Endothelial cell of umbilical vein (primary cell): ENCODE measurements around the gene ACTL8. TPM values are rescaled to one million over a fixed set of nuclear protein-coding genes. Genes with fewer than 3 reads are reported as not detected.

ENCODE experiments used
- BruUV-seq: library from RNA; stranded (reverse); fragments of 400-500 nt; replicated peaks from 2 replicates; lab custom pipeline; 2021; lab: Mats Ljungman, UMichigan
- CTCF ChIA-PET: fragments of 300-600, 350-600 bp; sonication (Branson Sonifier 250); formaldehyde crosslinking; loops from one replicate; lab custom pipeline; 2021; ENCODE audit warnings: antibody characterized with exemption, inconsistent platforms; lab: Charles Lee
- POLR2A ChIA-PET: fragments of 300-600, 350-600 bp; sonication (Branson Sonifier 250); formaldehyde crosslinking; loops from one replicate; lab custom pipeline; 2021; ENCODE audit warnings: antibody characterized with exemption, inconsistent platforms; lab: Charles Lee
- DNase-seq: peaks from one replicate; pipeline ENCODE4 v3.0.0-alpha.2; 2011; ENCODE audit warnings: low read depth, low spot score
- FAIRE-seq: peaks from 2 replicates; lab custom pipeline; 2011; peaks lifted over from hg19 to GRCh38; lab: Jason Lieb, UNC
- H2AFZ ChIP-seq: 2 replicates; pipeline ENCODE4 v1.6.0; 2012; ENCODE audit warnings: low read depth, low read length, control low read depth, inconsistent platforms
- H3K27ac ChIP-seq: 2 replicates; pipeline ENCODE4 v1.5.1; 2011; ENCODE audit warnings: low read depth, mild to moderate bottlenecking, control low read depth, low read length, moderate library complexity; ENCODE audit not compliant: insufficient read depth
- H3K27me3 ChIP-seq, 2 experiments: 2 replicates each; pipeline versions ENCODE4 v1.6.0 to v1.6.1; 2011; ENCODE audit warnings: low read length in 2 of 2, mixed read lengths in 1 of 2; ENCODE audit not compliant: control insufficient read depth in 2 of 2, insufficient read depth in 2 of 2
- H3K36me3 ChIP-seq, 2 experiments: 2 replicates in 1 of 2; 3 replicates in 1 of 2; pipeline ENCODE4 v1.5.1; 2011; ENCODE audit warnings: low read length in 2 of 2, mild to moderate bottlenecking in 1 of 2, moderate library complexity in 1 of 2; ENCODE audit not compliant: control insufficient read depth in 2 of 2, insufficient read depth in 2 of 2; ENCODE audit errors: extremely low read depth in 1 of 2
- H3K4me1 ChIP-seq: 3 replicates; pipeline ENCODE4 v1.5.1; 2011; ENCODE audit warnings: mild to moderate bottlenecking, low read length; ENCODE audit not compliant: control insufficient read depth, insufficient read depth; ENCODE audit errors: extremely low read depth
- H3K4me2 ChIP-seq: 2 replicates; pipeline ENCODE4 v1.6.1; 2011; ENCODE audit warnings: low read length, control low read depth, mixed read lengths; ENCODE audit not compliant: insufficient read depth
- H3K4me3 ChIP-seq, 3 experiments: fragments of 200-600 bp in 1 of 3; sonication (generic), shearing (Covaris generic) in 1 of 3; replicated peaks in 1 of 3; 2 replicates each; pipeline ENCODE4 v1.5.1; 2011 to 2016; ENCODE audit warnings: control low read depth in 3 of 3, low read length in 3 of 3, mild to moderate bottlenecking in 2 of 3, inconsistent platforms in 1 of 3, low read depth in 1 of 3, moderate library complexity in 1 of 3; ENCODE audit not compliant: insufficient read depth in 1 of 3
- H3K79me2 ChIP-seq: 2 replicates; pipeline ENCODE4 v1.6.0; 2012; ENCODE audit warnings: low read length, inconsistent platforms; ENCODE audit not compliant: control insufficient read depth, insufficient read depth
- H3K9ac ChIP-seq: replicated peaks from 2 replicates; pipeline ENCODE3; 2011; ENCODE audit warnings: low read length, control low read depth; ENCODE audit not compliant: insufficient read depth; ENCODE audit errors: extremely low read depth
- H3K9me1 ChIP-seq: replicated peaks from 3 replicates; pipeline ENCODE4 v1.6.0; 2011; ENCODE audit warnings: mild to moderate bottlenecking, low read length; ENCODE audit not compliant: control insufficient read depth, insufficient read depth; ENCODE audit errors: extremely low read depth
- H3K9me3 ChIP-seq: replicated peaks from 2 replicates; pipeline ENCODE4 v1.5.1; 2012; ENCODE audit warnings: low read length, inconsistent platforms; ENCODE audit not compliant: control insufficient read depth, insufficient read depth
- H4K20me1 ChIP-seq: replicated peaks from 2 replicates; pipeline ENCODE3; 2011; ENCODE audit warnings: mild to moderate bottlenecking, low read length; ENCODE audit not compliant: control insufficient read depth, insufficient read depth; ENCODE audit errors: extremely low read depth
- EZH2 ChIP-seq: IDR thresholded peaks from 2 replicates; pipeline ENCODE4 v1.6.1; 2012; ENCODE audit warnings: borderline replicate concordance, low read depth, mild to moderate bottlenecking, moderate library complexity, low read length, inconsistent platforms; ENCODE audit not compliant: severe bottlenecking
- FOS ChIP-seq: IDR thresholded peaks from 2 replicates; pipeline ENCODE4 v1.6.1; 2011; ENCODE audit warnings: mild to moderate bottlenecking, low read length, moderate library complexity, borderline replicate concordance; ENCODE audit not compliant: insufficient read depth
- GATA2 ChIP-seq: IDR thresholded peaks from 2 replicates; pipeline ENCODE4 v1.7.0; 2011; ENCODE audit warnings: low read depth, mild to moderate bottlenecking, moderate library complexity, mixed read lengths, low read length; ENCODE audit not compliant: insufficient read length, insufficient read depth
- JUN ChIP-seq: IDR thresholded peaks from 2 replicates; pipeline ENCODE4 v1.6.1; 2011; ENCODE audit warnings: borderline replicate concordance, low read depth; ENCODE audit not compliant: insufficient read length, insufficient read depth
- POLR2AphosphoS5 ChIP-seq: IDR thresholded peaks from 2 replicates; pipeline ENCODE4 v1.6.1; 2012; ENCODE audit warnings: low read depth, mild to moderate bottlenecking, control low read depth, low read length, moderate library complexity; ENCODE audit not compliant: insufficient read depth
- dilution Hi-C: fragments of 300-500 bp; cut with MboI; formaldehyde crosslinking; loops from one replicate; pipeline ENCODE4 v1.15.0; 2019; ENCODE audit warnings: low sequenced_read_pairs; ENCODE audit not compliant: extremely low pct_ligation_motif_present
- intact Hi-C: fragments of 100-400 bp; cut with micrococcal nuclease; formaldehyde crosslinking; loops from one replicate; pipeline ENCODE4 v1.10.0; 2022
- polyA plus RNA-seq, 4 experiments: library from polyadenylated mRNA; depleted of rRNA in 3 of 4; stranded (reverse) in 3 of 4; unstranded in 1 of 4; fragments of >200 nt; gene quantifications; 2 replicates each; pipeline versions ENCODE4 v1.2.1 to v1.2.3, GENCODE V29; 2011 to 2012; ENCODE audit warnings: missing spikeins in 1 of 4
- total RNA-seq: library from RNA; stranded (reverse); gene quantifications from 2 replicates; pipeline ENCODE4 v1.2.3, GENCODE V29; 2021
- TF ChIP-seq, protein P1 (sequence below), 2 donors: IDR thresholded peaks; 1 replicate in 1 of 2; 2 replicates in 1 of 2; pipeline ENCODE4 v1.5.1; 2011; ENCODE audit warnings: low read length in 2 of 2, mild to moderate bottlenecking in 2 of 2, moderate library complexity in 2 of 2, control low read depth in 1 of 2, inconsistent platforms in 1 of 2, low read depth in 1 of 2; ENCODE audit not compliant: insufficient read depth in 1 of 2; ENCODE audit errors: extremely low read depth in 1 of 2

The ACTL8 gene
- total and polyA plus RNA-seq, 2 donors (not counting 3 experiments of a cell fraction or from before 2014, with no cell fraction given), result not detected

DNA sequence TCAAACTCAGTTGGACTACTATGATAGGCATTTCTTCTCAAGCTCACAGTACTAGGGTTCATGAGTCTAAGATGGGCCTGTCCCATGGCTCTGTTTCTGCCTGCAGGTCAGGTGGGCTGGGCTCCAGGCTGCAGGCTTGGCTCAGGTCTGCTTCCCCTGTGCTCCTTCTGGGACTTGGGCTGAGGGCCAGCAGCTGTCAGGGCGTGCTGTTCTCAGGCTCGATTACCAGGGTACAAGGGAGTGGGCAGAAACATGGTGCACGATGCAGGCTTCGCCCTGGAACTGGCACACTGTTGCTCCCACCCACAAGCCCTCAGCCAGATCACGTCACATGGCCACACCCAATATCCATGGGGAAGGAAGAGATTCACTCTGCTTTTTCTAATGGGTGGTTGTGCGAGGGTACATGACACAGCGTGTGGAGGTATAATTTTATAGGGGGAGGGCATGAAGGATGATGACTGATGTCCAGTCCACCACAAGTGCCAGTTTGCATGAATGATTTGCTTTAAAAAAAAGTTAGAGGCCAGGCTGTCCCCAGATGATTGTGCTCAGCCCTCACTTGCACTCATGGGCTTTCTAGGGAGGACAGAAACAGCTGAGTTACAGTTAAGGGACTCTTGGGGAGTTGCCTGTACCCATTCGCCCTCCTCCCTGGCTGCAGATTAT lies 118.0 kb downstream of the ACTL8 start:
- BruUV-seq, result no TSS peak
- H2AFZ ChIP-seq, result no peak overlapping the region
- no peak overlapping the region for H3K9ac ChIP-seq
- dilution Hi-C loops (no loop called here), intact Hi-C loops (no loop called here)
- H3K9me3 ChIP-seq, result peaks cover 2% of the 10 kb centered on the region
- H3K36me3 ChIP-seq, result no peaks in the 10 kb centered on the region
- no peaks in the 10 kb centered on the region for H3K27me3 ChIP-seq
- FAIRE-seq (no peak), DNase-seq (no peak)
- no peak overlapping the region for H3K4me2 ChIP-seq
- CTCF ChIA-PET, result no interaction called here
- no peak for TF ChIP-seq JUN
- TF ChIP-seq, protein P1, sequence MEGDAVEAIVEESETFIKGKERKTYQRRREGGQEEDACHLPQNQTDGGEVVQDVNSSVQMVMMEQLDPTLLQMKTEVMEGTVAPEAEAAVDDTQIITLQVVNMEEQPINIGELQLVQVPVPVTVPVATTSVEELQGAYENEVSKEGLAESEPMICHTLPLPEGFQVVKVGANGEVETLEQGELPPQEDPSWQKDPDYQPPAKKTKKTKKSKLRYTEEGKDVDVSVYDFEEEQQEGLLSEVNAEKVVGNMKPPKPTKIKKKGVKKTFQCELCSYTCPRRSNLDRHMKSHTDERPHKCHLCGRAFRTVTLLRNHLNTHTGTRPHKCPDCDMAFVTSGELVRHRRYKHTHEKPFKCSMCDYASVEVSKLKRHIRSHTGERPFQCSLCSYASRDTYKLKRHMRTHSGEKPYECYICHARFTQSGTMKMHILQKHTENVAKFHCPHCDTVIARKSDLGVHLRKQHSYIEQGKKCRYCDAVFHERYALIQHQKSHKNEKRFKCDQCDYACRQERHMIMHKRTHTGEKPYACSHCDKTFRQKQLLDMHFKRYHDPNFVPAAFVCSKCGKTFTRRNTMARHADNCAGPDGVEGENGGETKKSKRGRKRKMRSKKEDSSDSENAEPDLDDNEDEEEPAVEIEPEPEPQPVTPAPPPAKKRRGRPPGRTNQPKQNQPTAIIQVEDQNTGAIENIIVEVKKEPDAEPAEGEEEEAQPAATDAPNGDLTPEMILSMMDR (IDR thresholded peaks at IDR 0.05; ENCODE audit: extremely low read depth in 1 of 2, insufficient read depth in 1 of 2, low read depth in 1 of 2, low read length in 2 of 2), result no peak
- no peak for TF ChIP-seq FOS
- no peak for TF ChIP-seq POLR2AphosphoS5
- no peak for TF ChIP-seq EZH2
- no peak for TF ChIP-seq GATA2
- H3K9me1 ChIP-seq, result no peaks in the 10 kb centered on the region
- no peaks in the 10 kb centered on the region for H3K4me1 ChIP-seq
- no peak overlapping the region for H3K4me3 ChIP-seq
- POLR2A ChIA-PET, result no interaction called here
- H3K27ac ChIP-seq, result no peak overlapping the region
- no peaks in the 10 kb centered on the region for H3K79me2 ChIP-seq
- no peaks in the 10 kb centered on the region for H4K20me1 ChIP-seq
